Endothelial cell of umbilical vein (primary cell): ENCODE results near the gene IKZF3. TPM values are rescaled to one million over a fixed set of nuclear protein-coding genes. Genes with fewer than 3 reads are reported as not detected.

Experiments used
- BruUV-seq: library from RNA; stranded (reverse); fragments of 400-500 nt; replicated peaks from 2 replicates; lab custom pipeline; 2021; lab: Mats Ljungman, UMichigan
- CTCF ChIA-PET: fragments of 300-600, 350-600 bp; sonication (Branson Sonifier 250); formaldehyde crosslinking; loops from one replicate; lab custom pipeline; 2021; ENCODE audit warnings: antibody characterized with exemption, inconsistent platforms; lab: Charles Lee
- POLR2A ChIA-PET: fragments of 300-600, 350-600 bp; sonication (Branson Sonifier 250); formaldehyde crosslinking; loops from one replicate; lab custom pipeline; 2021; ENCODE audit warnings: antibody characterized with exemption, inconsistent platforms; lab: Charles Lee
- DNase-seq: peaks from one replicate; pipeline ENCODE4 v3.0.0-alpha.2; 2011; ENCODE audit warnings: low read depth, low spot score
- FAIRE-seq: peaks from 2 replicates; lab custom pipeline; 2011; peaks lifted over from hg19 to GRCh38; lab: Jason Lieb, UNC
- H2AFZ ChIP-seq: 2 replicates; pipeline ENCODE4 v1.6.0; 2012; ENCODE audit warnings: low read depth, low read length, control low read depth, inconsistent platforms
- H3K27ac ChIP-seq: 2 replicates; pipeline ENCODE4 v1.5.1; 2011; ENCODE audit warnings: low read depth, mild to moderate bottlenecking, control low read depth, low read length, moderate library complexity; ENCODE audit not compliant: insufficient read depth
- H3K27me3 ChIP-seq, 2 experiments: 2 replicates each; pipeline versions ENCODE4 v1.6.0 to v1.6.1; 2011; ENCODE audit warnings: low read length in 2 of 2, mixed read lengths in 1 of 2; ENCODE audit not compliant: control insufficient read depth in 2 of 2, insufficient read depth in 2 of 2
- H3K36me3 ChIP-seq, 2 experiments: 2 replicates in 1 of 2; 3 replicates in 1 of 2; pipeline ENCODE4 v1.5.1; 2011; ENCODE audit warnings: low read length in 2 of 2, mild to moderate bottlenecking in 1 of 2, moderate library complexity in 1 of 2; ENCODE audit not compliant: control insufficient read depth in 2 of 2, insufficient read depth in 2 of 2; ENCODE audit errors: extremely low read depth in 1 of 2
- H3K4me1 ChIP-seq: 3 replicates; pipeline ENCODE4 v1.5.1; 2011; ENCODE audit warnings: mild to moderate bottlenecking, low read length; ENCODE audit not compliant: control insufficient read depth, insufficient read depth; ENCODE audit errors: extremely low read depth
- H3K4me2 ChIP-seq: 2 replicates; pipeline ENCODE4 v1.6.1; 2011; ENCODE audit warnings: low read length, control low read depth, mixed read lengths; ENCODE audit not compliant: insufficient read depth
- H3K4me3 ChIP-seq, 3 experiments: fragments of 200-600 bp in 1 of 3; sonication (generic), shearing (Covaris generic) in 1 of 3; replicated peaks in 1 of 3; 2 replicates each; pipeline ENCODE4 v1.5.1; 2011 to 2016; ENCODE audit warnings: control low read depth in 3 of 3, low read length in 3 of 3, mild to moderate bottlenecking in 2 of 3, inconsistent platforms in 1 of 3, low read depth in 1 of 3, moderate library complexity in 1 of 3; ENCODE audit not compliant: insufficient read depth in 1 of 3
- H3K79me2 ChIP-seq: 2 replicates; pipeline ENCODE4 v1.6.0; 2012; ENCODE audit warnings: low read length, inconsistent platforms; ENCODE audit not compliant: control insufficient read depth, insufficient read depth
- H3K9ac ChIP-seq: replicated peaks from 2 replicates; pipeline ENCODE3; 2011; ENCODE audit warnings: low read length, control low read depth; ENCODE audit not compliant: insufficient read depth; ENCODE audit errors: extremely low read depth
- H3K9me1 ChIP-seq: replicated peaks from 3 replicates; pipeline ENCODE4 v1.6.0; 2011; ENCODE audit warnings: mild to moderate bottlenecking, low read length; ENCODE audit not compliant: control insufficient read depth, insufficient read depth; ENCODE audit errors: extremely low read depth
- H3K9me3 ChIP-seq: replicated peaks from 2 replicates; pipeline ENCODE4 v1.5.1; 2012; ENCODE audit warnings: low read length, inconsistent platforms; ENCODE audit not compliant: control insufficient read depth, insufficient read depth
- H4K20me1 ChIP-seq: replicated peaks from 2 replicates; pipeline ENCODE3; 2011; ENCODE audit warnings: mild to moderate bottlenecking, low read length; ENCODE audit not compliant: control insufficient read depth, insufficient read depth; ENCODE audit errors: extremely low read depth
- CTCF ChIP-seq, 2 donors: IDR thresholded peaks; 1 replicate in 1 of 2; 2 replicates in 1 of 2; pipeline ENCODE4 v1.5.1; 2011; ENCODE audit warnings: low read length in 2 of 2, mild to moderate bottlenecking in 2 of 2, moderate library complexity in 2 of 2, control low read depth in 1 of 2, inconsistent platforms in 1 of 2, low read depth in 1 of 2; ENCODE audit not compliant: insufficient read depth in 1 of 2; ENCODE audit errors: extremely low read depth in 1 of 2
- EZH2 ChIP-seq: IDR thresholded peaks from 2 replicates; pipeline ENCODE4 v1.6.1; 2012; ENCODE audit warnings: borderline replicate concordance, low read depth, mild to moderate bottlenecking, moderate library complexity, low read length, inconsistent platforms; ENCODE audit not compliant: severe bottlenecking
- FOS ChIP-seq: IDR thresholded peaks from 2 replicates; pipeline ENCODE4 v1.6.1; 2011; ENCODE audit warnings: mild to moderate bottlenecking, low read length, moderate library complexity, borderline replicate concordance; ENCODE audit not compliant: insufficient read depth
- GATA2 ChIP-seq: IDR thresholded peaks from 2 replicates; pipeline ENCODE4 v1.7.0; 2011; ENCODE audit warnings: low read depth, mild to moderate bottlenecking, moderate library complexity, mixed read lengths, low read length; ENCODE audit not compliant: insufficient read length, insufficient read depth
- JUN ChIP-seq: IDR thresholded peaks from 2 replicates; pipeline ENCODE4 v1.6.1; 2011; ENCODE audit warnings: borderline replicate concordance, low read depth; ENCODE audit not compliant: insufficient read length, insufficient read depth
- MAX ChIP-seq: IDR thresholded peaks from 2 replicates; pipeline ENCODE4 v1.6.1; 2011; ENCODE audit not compliant: insufficient read depth, insufficient read length
- MYC ChIP-seq: IDR thresholded peaks from one replicate; pipeline ENCODE4 v1.6.1; 2011; ENCODE audit warnings: mild to moderate bottlenecking, low read depth, low read length
- POLR2A ChIP-seq: IDR thresholded peaks from 2 replicates; pipeline ENCODE4 v1.6.1; 2012; ENCODE audit warnings: low read depth, mild to moderate bottlenecking, control low read depth, low read length
- POLR2AphosphoS5 ChIP-seq: IDR thresholded peaks from 2 replicates; pipeline ENCODE4 v1.6.1; 2012; ENCODE audit warnings: low read depth, mild to moderate bottlenecking, control low read depth, low read length, moderate library complexity; ENCODE audit not compliant: insufficient read depth
- dilution Hi-C: fragments of 300-500 bp; cut with MboI; formaldehyde crosslinking; loops from one replicate; pipeline ENCODE4 v1.15.0; 2019; ENCODE audit warnings: low sequenced_read_pairs; ENCODE audit not compliant: extremely low pct_ligation_motif_present
- intact Hi-C: fragments of 100-400 bp; cut with micrococcal nuclease; formaldehyde crosslinking; loops from one replicate; pipeline ENCODE4 v1.10.0; 2022
- polyA plus RNA-seq, 4 experiments: library from polyadenylated mRNA; depleted of rRNA in 3 of 4; stranded (reverse) in 3 of 4; unstranded in 1 of 4; fragments of >200 nt; gene quantifications; 2 replicates each; pipeline versions ENCODE4 v1.2.1 to v1.2.3, GENCODE V29; 2011 to 2012; ENCODE audit warnings: missing spikeins in 1 of 4
- total RNA-seq: library from RNA; stranded (reverse); gene quantifications from 2 replicates; pipeline ENCODE4 v1.2.3, GENCODE V29; 2021

The IKZF3 gene
- total and polyA plus RNA-seq, 2 donors (not counting 3 experiments of a cell fraction or from before 2014, with no cell fraction given): not detected

- no peaks in the 10 kb centered on the region for H3K79me2 ChIP-seq
- intact Hi-C loops: no loop called here
- no peak overlapping the region for H3K4me2 ChIP-seq
- no peak overlapping the region for H3K27ac ChIP-seq
- no peaks in the 10 kb centered on the region for H3K36me3 ChIP-seq
- no peaks in the 10 kb centered on the region for H4K20me1 ChIP-seq
- DNase-seq (no peak), FAIRE-seq (no peak)
- CTCF ChIA-PET: no interaction called here
- H3K9me3 ChIP-seq: no peaks in the 10 kb centered on the region
- POLR2A ChIA-PET: no interaction called here
- no TSS peak for BruUV-seq
- H3K4me3 ChIP-seq: no peak overlapping the region
- H3K9me1 ChIP-seq: no peaks in the 10 kb centered on the region
- TF ChIP-seq MYC (no peak), POLR2A (no peak)
- dilution Hi-C loops: no loop called here
- H3K9ac ChIP-seq: no peak overlapping the region
- no peak overlapping the region for H2AFZ ChIP-seq
- H3K4me1 ChIP-seq: no peaks in the 10 kb centered on the region
- H3K27me3 ChIP-seq: peaks cover 26 to 41% of the 10 kb centered on the region in 2 experiments
Observed at GRCh38 chr17:39799395-39799794, 64.7 kb downstream of the IKZF3 start.

GRCh38 chr17:39794249-39794970, 69.7 kb downstream of the IKZF3 start:
- H4K20me1 ChIP-seq: no peaks in the 10 kb centered on the region
- no TSS peak for BruUV-seq
- no peaks in the 10 kb centered on the region for H3K79me2 ChIP-seq
- H3K4me1 ChIP-seq: no peaks in the 10 kb centered on the region
- H3K27ac ChIP-seq: no peak overlapping the region
- dilution Hi-C loops (no loop called here), intact Hi-C loops (no loop called here)
- DNase-seq (no peak), FAIRE-seq (no peak)
- H3K9me1 ChIP-seq: no peaks in the 10 kb centered on the region
- no peak overlapping the region for H2AFZ ChIP-seq
- H3K27me3 ChIP-seq: peaks cover 33 to 59% of the 10 kb centered on the region in 2 experiments
- H3K9ac ChIP-seq: no peak overlapping the region
- TF ChIP-seq MYC (no peak), EZH2 (no peak), POLR2AphosphoS5 (no peak), MAX (no peak), GATA2 (no peak), FOS (no peak), CTCF (IDR thresholded peaks at IDR 0.05; ENCODE audit: extremely low read depth in 1 of 2, insufficient read depth in 1 of 2, low read depth in 1 of 2, low read length in 2 of 2) (no peak), JUN (no peak), POLR2A (no peak)
- ChIA-PET POLR2A (no interaction called here), CTCF (no interaction called here)
- no peaks in the 10 kb centered on the region for H3K9me3 ChIP-seq
- no peak overlapping the region for H3K4me3 ChIP-seq
- H3K4me2 ChIP-seq: no peak overlapping the region
- no peaks in the 10 kb centered on the region for H3K36me3 ChIP-seq
